Right atrium auricular region (tissue), 2 donors: ENCODE measurements around the gene DAGLA. TPM values are rescaled to one million over a fixed set of nuclear protein-coding genes. Genes with fewer than 3 reads are reported as not detected.

Source experiments
- DNase-seq: peaks from one replicate; pipeline ENCODE4 v3.0.0-alpha.2; 2019; ENCODE audit warnings: low spot score
- H3K27ac ChIP-seq, 2 donors: fragments of 200-600 bp; sonication (generic); 1 replicate in 1 of 2; 2 replicates in 1 of 2; pipeline ENCODE4 v1.5.1; 2016 to 2019
- H3K27me3 ChIP-seq, 2 donors: fragments of 200-600 bp; sonication (generic); one replicate each; pipeline versions ENCODE4 v1.5.1 to v1.6.0; 2017 to 2019
- H3K36me3 ChIP-seq: fragments of 200-600 bp; sonication (generic); one replicate; pipeline ENCODE4 v1.5.1; 2016
- H3K4me1 ChIP-seq, 2 donors: fragments of 200-600 bp; sonication (generic); one replicate each; pipeline versions ENCODE4 v1.5.1 to v1.6.0; 2017 to 2019
- H3K4me3 ChIP-seq, 2 donors: fragments of 200-600 bp; sonication (generic); 1 replicate in 1 of 2; 2 replicates in 1 of 2; pipeline ENCODE4 v1.5.1; 2017 to 2019; ENCODE audit warnings: mild to moderate bottlenecking in 1 of 2, moderate library complexity in 1 of 2
- H3K9me3 ChIP-seq, 2 donors: fragments of 200-600 bp; sonication (generic); one replicate each; pipeline ENCODE4 v1.5.1; 2019
- microRNA counts, 2 donors: library from miRNA; unstranded; fragments of <30 nt; microRNA quantifications; one replicate each; lab custom pipeline; 2016 to 2017
- total RNA-seq, 2 donors: library from RNA; depleted of rRNA; stranded (reverse); fragments of >200 nt; gene quantifications; one replicate each; pipeline ENCODE4 v1.1.0, GENCODE V29; 2016
- TF ChIP-seq, protein P1 (sequence below), 2 donors: fragments of 200-600 bp; sonication (generic); IDR thresholded peaks; one replicate each; pipeline ENCODE4 v1.5.1; 2019; ENCODE audit warnings: antibody characterized with exemption in 2 of 2

DAGLA gene
- total RNA-seq, 2 donors from 2014 or later = 3.9 to 5.7 TPM

DNA sequence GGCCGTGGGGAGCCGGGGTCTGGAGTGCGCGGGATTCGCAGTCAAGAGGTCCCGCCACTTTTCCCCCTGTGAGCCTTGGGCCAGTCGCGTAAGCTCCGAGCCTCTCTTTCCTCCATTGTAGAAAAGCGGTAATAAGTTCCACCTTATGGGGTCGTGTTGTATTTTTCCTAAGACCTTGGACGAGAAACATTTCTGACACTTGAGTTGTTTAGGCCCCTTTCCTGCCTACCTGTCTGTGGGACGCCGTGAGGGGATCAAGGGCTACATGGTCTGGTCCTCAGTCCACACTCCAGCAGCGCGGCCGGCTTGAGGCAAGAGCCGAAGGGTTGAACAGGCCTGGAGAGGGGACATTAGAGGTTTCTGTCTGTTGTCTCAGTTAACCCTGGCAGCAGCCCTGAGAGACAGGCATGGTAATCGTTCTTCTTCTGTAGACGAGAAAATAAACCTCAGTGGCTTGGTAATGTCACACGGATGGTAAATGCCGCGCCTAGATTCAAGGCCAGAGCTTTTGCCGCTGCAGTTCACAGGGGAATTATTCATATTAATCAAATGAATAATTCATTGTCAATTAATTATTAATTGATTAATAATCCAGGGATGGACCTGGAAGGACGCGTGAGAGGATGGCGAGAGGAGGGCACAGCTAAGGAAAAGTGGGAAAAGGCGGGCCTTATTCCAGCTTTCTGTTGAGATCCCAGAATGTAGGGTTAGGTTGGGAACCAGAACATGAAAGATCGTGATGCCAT, 113.1 kb downstream of the DAGLA start:
- TF ChIP-seq, protein P1, sequence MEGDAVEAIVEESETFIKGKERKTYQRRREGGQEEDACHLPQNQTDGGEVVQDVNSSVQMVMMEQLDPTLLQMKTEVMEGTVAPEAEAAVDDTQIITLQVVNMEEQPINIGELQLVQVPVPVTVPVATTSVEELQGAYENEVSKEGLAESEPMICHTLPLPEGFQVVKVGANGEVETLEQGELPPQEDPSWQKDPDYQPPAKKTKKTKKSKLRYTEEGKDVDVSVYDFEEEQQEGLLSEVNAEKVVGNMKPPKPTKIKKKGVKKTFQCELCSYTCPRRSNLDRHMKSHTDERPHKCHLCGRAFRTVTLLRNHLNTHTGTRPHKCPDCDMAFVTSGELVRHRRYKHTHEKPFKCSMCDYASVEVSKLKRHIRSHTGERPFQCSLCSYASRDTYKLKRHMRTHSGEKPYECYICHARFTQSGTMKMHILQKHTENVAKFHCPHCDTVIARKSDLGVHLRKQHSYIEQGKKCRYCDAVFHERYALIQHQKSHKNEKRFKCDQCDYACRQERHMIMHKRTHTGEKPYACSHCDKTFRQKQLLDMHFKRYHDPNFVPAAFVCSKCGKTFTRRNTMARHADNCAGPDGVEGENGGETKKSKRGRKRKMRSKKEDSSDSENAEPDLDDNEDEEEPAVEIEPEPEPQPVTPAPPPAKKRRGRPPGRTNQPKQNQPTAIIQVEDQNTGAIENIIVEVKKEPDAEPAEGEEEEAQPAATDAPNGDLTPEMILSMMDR (IDR thresholded peaks at IDR 0.05) = no peak
- no peaks in the 10 kb centered on the region for H3K27me3 ChIP-seq
- peaks cover 20% of the 10 kb centered on the region for H3K36me3 ChIP-seq
- no peaks in the 10 kb centered on the region for H3K9me3 ChIP-seq
- H3K4me3 ChIP-seq = peak overlapping the region; percentile 73 to 83
- DNase-seq = no peak
- peak overlapping the region; percentile 96 to 99 for H3K27ac ChIP-seq
- peaks cover 0 to 31% of the 10 kb centered on the region in 2 donors for H3K4me1 ChIP-seq

DNA sequence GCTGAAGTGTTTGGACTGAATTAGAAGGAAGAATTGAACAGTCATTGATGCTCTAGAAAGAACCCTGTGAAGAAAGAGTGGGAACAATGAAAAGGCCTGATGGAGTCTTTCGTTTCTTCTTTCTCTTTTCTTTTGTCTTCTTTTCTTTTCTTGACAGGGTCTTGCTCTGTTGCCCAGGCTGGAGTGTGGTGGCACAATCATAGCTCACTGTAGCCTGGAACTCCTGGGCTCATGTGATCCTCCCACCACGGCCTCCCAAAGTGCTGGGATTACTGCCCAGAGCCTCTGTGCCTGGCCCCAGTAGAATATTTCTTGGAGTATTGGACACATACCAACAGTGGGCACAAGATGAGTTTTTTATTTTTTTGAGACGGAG, 113.6 kb downstream of the DAGLA start:
- Histone ChIP-seq H3K4me1 (peaks cover 0 to 31% of the 10 kb centered on the region in 2 donors), H3K9me3 (no peaks in the 10 kb centered on the region), H3K27me3 (no peaks in the 10 kb centered on the region), H3K36me3 (peaks cover 15% of the 10 kb centered on the region), H3K27ac (no peak overlapping the region), H3K4me3 (no peak overlapping the region)
- DNase-seq = no peak
- TF ChIP-seq, protein P1 (IDR thresholded peaks at IDR 0.05) = no peak

DNA sequence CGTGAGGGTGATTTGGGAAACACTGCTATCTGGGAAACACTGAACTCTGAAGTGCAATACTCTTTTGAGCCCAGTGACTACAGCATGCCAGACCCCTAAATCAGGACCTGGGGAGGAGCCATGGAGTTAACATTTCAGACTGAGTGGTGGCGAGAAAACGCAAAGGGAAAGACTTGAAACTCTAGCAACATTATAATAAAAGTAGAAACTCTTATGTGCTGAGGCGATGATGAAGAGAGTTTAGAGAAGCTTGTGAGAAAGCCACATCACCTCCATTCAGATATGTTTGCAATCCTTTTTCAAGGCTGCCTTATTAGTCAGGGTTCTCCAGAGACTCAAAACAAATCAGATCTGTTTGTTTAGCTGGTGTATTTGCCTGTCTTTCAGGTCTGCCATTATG, 114.4 kb downstream of the DAGLA start:
- no peak overlapping the region for H3K4me3 ChIP-seq
- H3K27me3 ChIP-seq = no peaks in the 10 kb centered on the region
- TF ChIP-seq, protein P1 (IDR thresholded peaks at IDR 0.05) = no peak
- no peak overlapping the region for H3K27ac ChIP-seq
- peaks cover 7% of the 10 kb centered on the region for H3K36me3 ChIP-seq
- H3K4me1 ChIP-seq = peaks cover 0 to 31% of the 10 kb centered on the region in 2 donors
- DNase-seq = no peak
- no peaks in the 10 kb centered on the region for H3K9me3 ChIP-seq

DNA sequence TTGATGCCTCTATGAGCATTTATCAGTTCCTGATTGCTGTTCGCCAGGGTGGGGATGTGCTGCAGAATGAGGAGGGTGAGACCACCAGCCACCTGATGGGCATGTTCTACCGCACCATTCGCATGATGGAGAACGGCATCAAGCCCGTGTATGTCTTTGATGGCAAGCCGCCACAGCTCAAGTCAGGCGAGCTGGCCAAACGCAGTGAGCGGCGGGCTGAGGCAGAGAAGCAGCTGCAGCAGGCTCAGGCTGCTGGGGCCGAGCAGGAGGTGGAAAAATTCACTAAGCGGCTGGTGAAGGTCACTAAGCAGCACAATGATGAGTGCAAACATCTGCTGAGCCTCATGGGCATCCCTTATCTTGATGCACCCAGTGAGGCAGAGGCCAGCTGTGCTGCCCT, 115.3 kb downstream of the DAGLA start:
- Histone ChIP-seq H3K36me3 (no peaks in the 10 kb centered on the region), H3K4me1 (peaks cover 0 to 31% of the 10 kb centered on the region in 2 donors), H3K27ac (no peak overlapping the region), H3K4me3 (no peak overlapping the region), H3K27me3 (no peaks in the 10 kb centered on the region), H3K9me3 (no peaks in the 10 kb centered on the region)
- TF ChIP-seq, protein P1 (IDR thresholded peaks at IDR 0.05) = no peak
- DNase-seq = no peak

- Histone ChIP-seq H3K27me3 (no peaks in the 10 kb centered on the region), H3K27ac (no peak overlapping the region), H3K4me1 (peaks cover 0 to 26% of the 10 kb centered on the region in 2 donors), H3K36me3 (no peaks in the 10 kb centered on the region), H3K4me3 (no peak overlapping the region), H3K9me3 (no peaks in the 10 kb centered on the region)
- TF ChIP-seq, protein P1 (IDR thresholded peaks at IDR 0.05) = no peak
- no peak for DNase-seq
Measured at GRCh38 chr11:61795876-61796526, 115.8 kb downstream of the DAGLA start.

MicroRNA genes within 50 kb of the gene (microRNA counts, 767-probe panel; counts per million panel counts)
- 0 to 31.0 counts per million in 2 donors for microRNA hsa-miR-611 (lab: Ali Mortazavi, UCI)

Other genes with a start within 250 kb of the DAGLA start
- gene LRRC10B, start 171.6 kb upstream of the DAGLA start, total RNA-seq = 1 to 10 TPM in 1 of 2 donors, under 1 TPM in 1; 0.37 to 1.1 TPM
- 10 to 100 TPM; 19.2 to 23.6 TPM for gene SYT7, start 99.3 kb upstream of the DAGLA start, total RNA-seq
- 10 to 100 TPM in 1 of 2 donors, 1 to 10 TPM in 1; 7.0 to 13.1 TPM for gene MYRF, start 72.2 kb downstream of the DAGLA start, total RNA-seq
- gene TMEM258, start 112.2 kb downstream of the DAGLA start, total RNA-seq = 10 to 100 TPM; 43.4 to 54.7 TPM
- 1 to 10 TPM; 3.7 to 4.0 TPM for gene FEN1, start 112.5 kb downstream of the DAGLA start, total RNA-seq
- 10 to 100 TPM; 21.8 to 28.4 TPM for gene FADS1, start 136.6 kb downstream of the DAGLA start, total RNA-seq
- gene FADS2, start 147.9 kb downstream of the DAGLA start, total RNA-seq = 10 to 100 TPM in 1 of 2 donors, 1 to 10 TPM in 1; 5.1 to 10.2 TPM
- gene FADS3, start 211.2 kb downstream of the DAGLA start, total RNA-seq = 10 to 100 TPM; 48.7 to 93.0 TPM
- 10 to 100 TPM in 1 of 2 donors, 1 to 10 TPM in 1; 4.3 to 16.8 TPM for gene RAB3IL1, start 237.2 kb downstream of the DAGLA start, total RNA-seq